Measurements from ENCODE around the gene EEF1AKMT2.

DNA sequence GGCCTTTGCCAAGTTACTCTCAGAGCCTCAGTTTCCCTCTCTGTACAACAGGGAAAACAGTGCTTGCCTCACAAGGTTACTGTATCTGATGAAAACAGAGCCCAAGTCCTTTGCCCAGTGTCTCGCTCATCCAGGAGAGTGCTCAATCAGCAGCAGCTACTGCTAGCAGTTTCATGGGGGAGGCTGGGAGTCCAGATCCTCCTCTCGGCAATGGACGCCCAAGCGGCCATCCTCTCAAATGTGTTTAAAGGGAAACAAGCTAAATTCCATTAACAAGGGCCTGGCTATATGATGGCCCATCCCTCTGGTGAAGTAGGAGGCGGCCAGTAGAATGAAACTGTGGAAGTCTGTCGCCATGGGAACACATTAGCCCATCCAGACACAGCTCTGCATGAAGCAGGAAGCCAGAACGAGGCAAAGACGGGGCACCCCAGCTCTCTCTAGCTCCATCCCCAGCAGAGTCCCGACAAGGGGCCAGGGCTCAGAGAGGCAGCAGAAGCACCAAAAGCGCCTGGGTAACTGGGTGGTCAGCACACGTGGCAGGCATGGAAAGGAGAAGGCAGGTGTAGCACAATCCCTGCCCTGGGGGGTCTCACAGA, 82.7 kb downstream of the EEF1AKMT2 start:
- TF ChIP-seq YY1 (IDR thresholded peaks at IDR 0.05; ENCODE audit: insufficient read depth, insufficient read length) = no peak
- no peak for TF ChIP-seq SUZ12 (IDR thresholded peaks at IDR 0.05; ENCODE audit: extremely low read depth, insufficient read depth, insufficient read length)

Measured in NT2/D1 (cell line).